Loucy (cell line): ENCODE data around the gene ROBO2.

Experiments used
- H2AFZ ChIP-seq: fragments of 200-600 bp; sonication (generic); 2 replicates; pipeline ENCODE4 v1.6.0; 2016; ENCODE audit warnings: antibody characterized with exemption, mild to moderate bottlenecking, low read length, moderate library complexity
- H3F3A ChIP-seq: fragments of 200-600 bp; 2 replicates; pipeline ENCODE4 v1.6.0; 2016; ENCODE audit warnings: antibody characterized with exemption, low read depth, mild to moderate bottlenecking
- H3K27me3 ChIP-seq: fragments of 200-600 bp; sonication (generic); 2 replicates; pipeline ENCODE4 v1.6.1; 2014; ENCODE audit warnings: low read length, mild to moderate bottlenecking; ENCODE audit not compliant: insufficient read depth, poor library complexity, severe bottlenecking
- H3K36me3 ChIP-seq: fragments of 200-600 bp; sonication (generic); 2 replicates; pipeline ENCODE4 v1.6.1; 2016; ENCODE audit warnings: low read length; ENCODE audit not compliant: insufficient read depth
- H3K4me1 ChIP-seq: fragments of 200-600 bp; sonication (generic); 2 replicates; pipeline ENCODE4 v1.5.1; 2014; ENCODE audit warnings: low read length, mild to moderate bottlenecking; ENCODE audit not compliant: insufficient read depth, poor library complexity, severe bottlenecking
- H3K4me2 ChIP-seq: fragments of 200-600 bp; sonication (generic); 2 replicates; pipeline ENCODE4 v1.6.0; 2014; ENCODE audit warnings: antibody characterized with exemption, low read length, low read depth, mild to moderate bottlenecking; ENCODE audit not compliant: poor library complexity, severe bottlenecking
- H3K4me3 ChIP-seq: fragments of 200-600 bp; sonication (generic); 2 replicates; pipeline ENCODE4 v1.5.1; 2014; ENCODE audit warnings: low read length, mild to moderate bottlenecking, mixed read lengths; ENCODE audit not compliant: poor library complexity, severe bottlenecking
- H3K79me2 ChIP-seq: fragments of 200-600 bp; sonication (generic); 2 replicates; pipeline ENCODE4 v1.6.1; 2014; ENCODE audit warnings: low read length; ENCODE audit not compliant: insufficient read depth
- H3K9ac ChIP-seq: fragments of 200-600 bp; sonication (generic); 2 replicates; pipeline ENCODE4 v1.6.0; 2014; ENCODE audit warnings: mild to moderate bottlenecking, low read depth, low read length, moderate library complexity; ENCODE audit not compliant: poor library complexity, severe bottlenecking
- H3K9me2 ChIP-seq: fragments of 200-600 bp; sonication (generic); replicated peaks from 2 replicates; pipeline ENCODE4 v1.6.1; 2016; ENCODE audit warnings: low read depth, low read length, mixed read lengths
- H3K9me3 ChIP-seq: fragments of 200-600 bp; sonication (generic); 2 replicates; pipeline ENCODE4 v1.6.1; 2014; ENCODE audit warnings: mild to moderate bottlenecking, antibody characterized with exemption, low read length, low read depth; ENCODE audit not compliant: insufficient read depth
- H4K20me1 ChIP-seq: fragments of 200-600 bp; sonication (generic); 2 replicates; pipeline ENCODE4 v1.6.0; 2014; ENCODE audit warnings: antibody characterized with exemption, low read length, mild to moderate bottlenecking; ENCODE audit not compliant: insufficient read depth, poor library complexity, severe bottlenecking
- CTCF ChIP-seq: fragments of 200-600 bp; sonication (generic); conservative IDR thresholded peaks from 2 replicates; pipeline ENCODE4 v1.5.1; 2014; ENCODE audit warnings: mild to moderate bottlenecking, antibody characterized with exemption, low read length
- EZH2phosphoT487 ChIP-seq: fragments of 200-600 bp; IDR thresholded peaks from 2 replicates; pipeline ENCODE4 v1.6.1; 2018; ENCODE audit warnings: antibody characterized with exemption, mild to moderate bottlenecking, moderate library complexity, borderline replicate concordance

ROBO2 gene

DNA sequence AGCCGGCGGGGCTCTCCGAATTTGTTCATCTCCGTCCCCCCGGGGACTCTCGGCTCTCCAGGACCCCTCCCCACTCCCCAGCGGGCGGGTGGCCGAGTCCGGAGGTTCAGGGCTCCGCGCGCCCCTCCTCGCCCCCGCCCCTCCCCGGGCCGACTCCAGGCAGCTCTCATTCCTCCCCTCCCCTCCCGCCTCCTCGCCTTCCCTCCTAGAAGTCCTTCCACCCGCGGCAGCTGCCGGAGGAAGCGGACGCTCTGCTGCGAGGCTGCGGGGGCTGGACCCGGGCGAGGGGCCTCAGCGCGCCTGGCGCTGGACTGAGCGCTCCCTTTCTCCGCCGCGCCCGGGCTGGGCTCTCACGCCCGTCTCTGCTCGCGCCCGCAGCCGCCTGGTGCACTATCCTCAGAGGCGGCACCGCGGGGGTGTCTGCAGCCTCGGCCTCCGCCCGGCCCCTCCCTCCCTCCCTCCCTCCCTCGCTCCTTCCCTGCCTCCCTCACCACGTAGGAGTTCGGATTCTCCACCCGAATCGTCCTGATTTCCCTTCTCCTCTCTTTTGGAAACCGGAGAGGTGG, at the start of gene ROBO2:
ROBO2 (plus strand) TSS at position 494 of the 566 bp plus-strand sequence. CDS start 687 bp downstream, outside the sequence.
- Histone ChIP-seq H3K79me2 (no peaks in the 10 kb centered on the region), H3K4me1 (no peaks in the 10 kb centered on the region), H2AFZ (no peak within 1 kb of the TSS), H3K9me3 (no peaks in the 10 kb centered on the region), H3F3A (no peaks in the 10 kb centered on the region), H3K9ac (no peak within 1 kb of the TSS), H3K9me2 (no peaks in the 10 kb centered on the region), H3K36me3 (no peaks in the 10 kb centered on the region), H3K27me3 (no peaks in the 10 kb centered on the region), H3K4me2 (no peak within 1 kb of the TSS), H4K20me1 (no peaks in the 10 kb centered on the region), H3K4me3 (no peak within 1 kb of the TSS)
- no peak for TF ChIP-seq CTCF
- no peak for TF ChIP-seq EZH2phosphoT487

DNA sequence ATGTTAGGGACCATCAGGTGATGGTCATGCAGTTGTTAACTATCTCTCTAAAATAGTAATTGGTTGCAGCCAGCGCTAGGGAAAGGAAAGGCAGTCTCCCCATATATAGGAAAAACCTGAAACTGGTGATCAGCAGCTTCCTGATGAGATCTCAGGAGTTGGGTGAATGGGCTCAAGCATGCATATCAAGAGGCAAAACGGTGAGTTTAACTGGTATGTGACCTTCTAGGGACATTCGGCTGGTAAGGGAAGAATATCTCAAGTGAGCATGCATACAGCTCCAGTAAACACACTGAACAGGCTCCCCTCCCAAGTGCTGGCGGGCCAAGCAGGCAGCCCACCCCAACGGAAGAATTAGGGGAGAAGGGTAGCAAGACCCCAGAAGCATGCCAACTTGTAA, 49.3 kb upstream of the ROBO2 start:
- Histone ChIP-seq H3K4me1 (no peaks in the 10 kb centered on the region), H3K27me3 (no peaks in the 10 kb centered on the region), H4K20me1 (no peaks in the 10 kb centered on the region), H2AFZ (peak overlapping the region; percentile 35; the same call in 1 of the 2 replicates), H3F3A (no peaks in the 10 kb centered on the region), H3K9ac (no peak overlapping the region), H3K4me3 (no peak overlapping the region), H3K9me2 (no peaks in the 10 kb centered on the region), H3K79me2 (no peaks in the 10 kb centered on the region), H3K9me3 (no peaks in the 10 kb centered on the region), H3K4me2 (no peak overlapping the region), H3K36me3 (no peaks in the 10 kb centered on the region)
- no peak for TF ChIP-seq EZH2phosphoT487

DNA sequence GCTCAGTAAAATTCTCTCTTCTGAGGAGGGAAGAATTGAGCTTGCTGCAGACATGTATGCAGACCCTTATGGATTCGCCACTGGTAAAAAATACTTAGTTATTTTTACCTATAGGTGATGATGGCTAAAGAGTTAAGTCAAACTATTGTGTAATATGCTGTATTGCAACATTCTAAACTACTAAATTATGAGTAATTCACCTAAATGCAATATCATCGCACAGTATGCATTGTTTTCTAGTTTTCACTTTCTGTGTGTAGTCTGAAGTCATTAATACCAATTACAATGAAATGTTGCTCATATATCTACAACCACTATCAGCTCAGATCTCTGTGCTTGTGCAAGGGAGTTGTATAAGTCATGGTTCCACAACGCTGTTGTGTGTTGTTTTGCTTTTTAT, 48.7 kb upstream of the ROBO2 start:
- no peaks in the 10 kb centered on the region for H3K9me3 ChIP-seq
- H3K36me3 ChIP-seq: no peaks in the 10 kb centered on the region
- no peak overlapping the region for H3K9ac ChIP-seq
- H2AFZ ChIP-seq: peak overlapping the region; percentile 9; the same call in 1 of the 2 replicates
- H3F3A ChIP-seq: no peaks in the 10 kb centered on the region
- no peaks in the 10 kb centered on the region for H3K9me2 ChIP-seq
- no peak overlapping the region for H3K4me2 ChIP-seq
- no peak overlapping the region for H3K4me3 ChIP-seq
- no peaks in the 10 kb centered on the region for H3K27me3 ChIP-seq
- H3K4me1 ChIP-seq: no peaks in the 10 kb centered on the region
- H4K20me1 ChIP-seq: no peaks in the 10 kb centered on the region
- H3K79me2 ChIP-seq: no peaks in the 10 kb centered on the region
- no peak for TF ChIP-seq EZH2phosphoT487
- TF ChIP-seq CTCF: no peak

GRCh38 chr3:76997733-76998132, 42.2 kb upstream of the ROBO2 start:
- H3K79me2 ChIP-seq: no peaks in the 10 kb centered on the region
- no peaks in the 10 kb centered on the region for H3F3A ChIP-seq
- H3K9ac ChIP-seq: no peak overlapping the region
- no peaks in the 10 kb centered on the region for H3K36me3 ChIP-seq
- TF ChIP-seq CTCF (no peak), EZH2phosphoT487 (no peak)
- no peaks in the 10 kb centered on the region for H4K20me1 ChIP-seq
- no peak overlapping the region for H3K4me2 ChIP-seq
- no peaks in the 10 kb centered on the region for H3K4me1 ChIP-seq
- H3K27me3 ChIP-seq: no peaks in the 10 kb centered on the region
- H2AFZ ChIP-seq: no peak overlapping the region
- H3K4me3 ChIP-seq: no peak overlapping the region
- H3K9me3 ChIP-seq: no peaks in the 10 kb centered on the region
- no peaks in the 10 kb centered on the region for H3K9me2 ChIP-seq
